IMR-90 (cell line): ENCODE measurements around the gene CDC42BPA. TPM values are rescaled to one million over a fixed set of nuclear protein-coding genes. Genes with fewer than 3 reads are reported as not detected.

Experiments used
- ATAC-seq: fragments of 200-7000 bp; cut with Tn5 transposase; 2 replicates; pipeline ENCODE4 v1.9.1; 2020; ENCODE audit warnings: low read depth, mild to moderate bottlenecking, moderate library complexity
- BruUV-seq: library from RNA; stranded (reverse); fragments of 400-500 nt; replicated peaks from 2 replicates; lab custom pipeline; 2021; lab: Mats Ljungman, UMichigan
- CTCF ChIA-PET: fragments of 300-600 bp; formaldehyde crosslinking; extraction: SDS; loops from one replicate; lab custom pipeline; 2021; ENCODE audit warnings: antibody characterized with exemption; lab: Yijun Ruan, JAX
- POLR2A ChIA-PET: fragments of 300-600 bp; sonication (Branson Sonifier 250); formaldehyde crosslinking; loops from one replicate; lab custom pipeline; 2022; ENCODE audit warnings: antibody characterized with exemption; ENCODE audit not compliant: unreplicated experiment; lab: Charles Lee
- DNase-seq: peaks from one replicate; pipeline ENCODE4 v3.0.0; 2013
- H2AFZ ChIP-seq: replicated peaks from 2 replicates; pipeline ENCODE3; 2013; ENCODE audit warnings: low read length, mild to moderate bottlenecking; ENCODE audit not compliant: poor library complexity
- H2AK5ac ChIP-seq: 2 replicates; pipeline ENCODE4 v1.6.1; 2013; ENCODE audit warnings: low read depth, low read length, inconsistent platforms
- H2AK9ac ChIP-seq: replicated peaks from 2 replicates; pipeline ENCODE3; 2013; ENCODE audit warnings: mild to moderate bottlenecking, low read depth, low read length, moderate library complexity; ENCODE audit not compliant: poor library complexity
- H2BK120ac ChIP-seq: 2 replicates; pipeline ENCODE4 v1.6.1; 2013; ENCODE audit warnings: low read depth, low read length, inconsistent platforms
- H2BK15ac ChIP-seq: 3 replicates; pipeline ENCODE4 v1.6.1; 2013; ENCODE audit warnings: low read depth, low read length, inconsistent platforms
- H2BK20ac ChIP-seq: 2 replicates; pipeline ENCODE4 v1.6.1; 2013; ENCODE audit warnings: low read depth, mild to moderate bottlenecking, inconsistent platforms, low read length, moderate library complexity
- H2BK5ac ChIP-seq: 2 replicates; pipeline ENCODE4 v1.6.1; 2013; ENCODE audit warnings: mild to moderate bottlenecking, low read depth, low read length, inconsistent platforms; ENCODE audit not compliant: poor library complexity, severe bottlenecking
- H3K14ac ChIP-seq: replicated peaks from 2 replicates; pipeline ENCODE4 v1.6.1; 2013; ENCODE audit warnings: low read depth, low read length, inconsistent platforms
- H3K18ac ChIP-seq: 2 replicates; pipeline ENCODE4 v1.6.1; 2013; ENCODE audit warnings: low read depth, low read length, control low read depth
- H3K23ac ChIP-seq: 2 replicates; pipeline ENCODE4 v1.6.1; 2013; ENCODE audit warnings: low read depth, low read length, inconsistent platforms
- H3K27ac ChIP-seq: 2 replicates; pipeline ENCODE4 v1.5.1; 2013; ENCODE audit warnings: mild to moderate bottlenecking, control low read depth, low read length; ENCODE audit not compliant: insufficient read depth
- H3K27me3 ChIP-seq: 2 replicates; pipeline ENCODE4 v1.6.1; 2013; ENCODE audit warnings: low read length; ENCODE audit not compliant: control insufficient read depth, insufficient read depth
- H3K36me3 ChIP-seq: 2 replicates; pipeline ENCODE4 v1.6.1; 2013; ENCODE audit warnings: low read length, mixed read lengths; ENCODE audit not compliant: control insufficient read depth, insufficient read depth
- H3K4ac ChIP-seq: 2 replicates; pipeline ENCODE4 v1.6.1; 2013; ENCODE audit warnings: low read depth, low read length, inconsistent platforms
- H3K4me1 ChIP-seq: 2 replicates; pipeline ENCODE4 v1.6.1; 2013; ENCODE audit warnings: low read length, mixed read lengths; ENCODE audit not compliant: control insufficient read depth, insufficient read depth
- H3K4me2 ChIP-seq: 2 replicates; pipeline ENCODE4 v1.6.1; 2013; ENCODE audit warnings: low read depth, mild to moderate bottlenecking, control low read depth, low read length, moderate library complexity
- H3K4me3 ChIP-seq: 2 replicates; pipeline ENCODE4 v1.5.1; 2013; ENCODE audit warnings: low read depth, mild to moderate bottlenecking, control low read depth, low read length, moderate library complexity; ENCODE audit not compliant: insufficient read depth
- H3K56ac ChIP-seq: 2 replicates; pipeline ENCODE4 v1.6.1; 2013; ENCODE audit warnings: low read length, inconsistent platforms; ENCODE audit not compliant: insufficient read depth; ENCODE audit errors: extremely low read depth
- H3K79me1 ChIP-seq, 2 experiments: 2 replicates each; pipeline ENCODE4 v1.6.1; 2013; ENCODE audit warnings: low read length in 2 of 2, inconsistent platforms in 1 of 2, low read depth in 1 of 2
- H3K9ac ChIP-seq: 2 replicates; pipeline ENCODE4 v1.6.1; 2013; ENCODE audit warnings: low read depth, low read length, control low read depth
- H3K9me1 ChIP-seq: 2 replicates; pipeline ENCODE4 v1.6.1; 2013; ENCODE audit warnings: low read length, inconsistent platforms; ENCODE audit not compliant: insufficient read depth
- H3K9me3 ChIP-seq: 2 replicates; pipeline ENCODE4 v1.6.1; 2013; ENCODE audit warnings: low read length; ENCODE audit not compliant: control insufficient read depth, insufficient read depth
- H4K20me1 ChIP-seq: 2 replicates; pipeline ENCODE4 v1.6.1; 2013; ENCODE audit warnings: low read length, inconsistent platforms; ENCODE audit not compliant: insufficient read depth
- H4K5ac ChIP-seq: 2 replicates; pipeline ENCODE4 v1.6.1; 2013; ENCODE audit warnings: mild to moderate bottlenecking, low read depth, low read length, control low read depth
- H4K8ac ChIP-seq, 2 experiments: 2 replicates each; pipeline ENCODE4 v1.6.1; 2013; ENCODE audit warnings: low read depth in 2 of 2, low read length in 2 of 2, control low read depth in 1 of 2, inconsistent platforms in 1 of 2
- H4K91ac ChIP-seq: 2 replicates; pipeline ENCODE4 v1.6.1; 2013; ENCODE audit warnings: low read depth, low read length, inconsistent platforms; ENCODE audit not compliant: insufficient read depth
- BHLHE40 ChIP-seq: fragments of 150-350 bp; IDR thresholded peaks from 2 replicates; pipeline ENCODE4 v1.6.1; 2016; ENCODE audit warnings: mild to moderate bottlenecking, low read depth, low read length
- CEBPB ChIP-seq: IDR thresholded peaks from 2 replicates; pipeline ENCODE4 v1.6.1; 2012; ENCODE audit warnings: low read depth, low read length, improper control_type of control experiment
- CHD1 ChIP-seq: IDR thresholded peaks from 2 replicates; pipeline ENCODE4 v1.6.1; 2012; ENCODE audit warnings: low read depth, low read length, improper control_type of control experiment
- FOS ChIP-seq: fragments of 150-350 bp; IDR thresholded peaks from 2 replicates; pipeline ENCODE4 v1.6.1; 2016; ENCODE audit warnings: low read depth, low read length
- MAFK ChIP-seq: IDR thresholded peaks from 2 replicates; pipeline ENCODE4 v1.6.1; 2012; ENCODE audit warnings: low read depth, low read length, improper control_type of control experiment
- MAZ ChIP-seq: IDR thresholded peaks from 2 replicates; pipeline ENCODE4 v1.6.1; 2012; ENCODE audit warnings: low read depth, mild to moderate bottlenecking, low read length, improper control_type of control experiment, moderate library complexity, borderline replicate concordance
- MXI1 ChIP-seq: IDR thresholded peaks from 2 replicates; pipeline ENCODE4 v1.6.1; 2012; ENCODE audit warnings: low read depth, mild to moderate bottlenecking, low read length, moderate library complexity, borderline replicate concordance
- NFE2L2 ChIP-seq: fragments of 150-350 bp; IDR thresholded peaks from 2 replicates; pipeline ENCODE4 v1.6.1; 2016; ENCODE audit warnings: low read depth, mild to moderate bottlenecking, low read length
- POLR2A ChIP-seq: IDR thresholded peaks from 2 replicates; pipeline ENCODE4 v1.6.1; 2012; ENCODE audit warnings: mild to moderate bottlenecking, low read depth, low read length
- RAD21 ChIP-seq: IDR thresholded peaks from 2 replicates; pipeline ENCODE4 v1.6.1; 2012; ENCODE audit warnings: low read length, improper control_type of control experiment
- RCOR1 ChIP-seq: IDR thresholded peaks from 2 replicates; pipeline ENCODE4 v1.6.1; 2012; ENCODE audit warnings: mild to moderate bottlenecking, low read length, improper control_type of control experiment; ENCODE audit not compliant: insufficient replicate concordance
- RFX5 ChIP-seq: IDR thresholded peaks from 2 replicates; pipeline ENCODE4 v1.8.0; 2012; ENCODE audit warnings: low read depth, mild to moderate bottlenecking, low read length, moderate library complexity
- SMC3 ChIP-seq: fragments of 150-350 bp; IDR thresholded peaks from 2 replicates; pipeline ENCODE4 v1.6.1; 2016; ENCODE audit warnings: low read depth, mild to moderate bottlenecking, antibody characterized with exemption, low read length, moderate library complexity
- WGBS, 2 experiments: methylation state at CpG; one replicate each; pipeline versions ENCODE4 v1.1.5 to v1.1.7; 2013; ENCODE audit warnings: missing lambda C conversion rate in 2 of 2; ENCODE audit not compliant: insufficient read length in 1 of 2; ENCODE audit errors: extremely low coverage in 2 of 2; 5-methylcytosine and 5-hydroxymethylcytosine counted together
- dilution Hi-C: fragments of 300-500 bp; cut with HindIII; formaldehyde crosslinking; loops from one replicate; pipeline ENCODE4 v1.14.3; 2018; ENCODE audit warnings: low sequenced_read_pairs; ENCODE audit not compliant: unreplicated experiment
- in situ Hi-C: fragments of 300-500 bp; cut with MboI; formaldehyde crosslinking; loops from 3 replicates; pipeline ENCODE4 v1.14.3; 2019; ENCODE audit warnings: low sequenced_read_pairs, inconsistent platforms, mixed read lengths
- intact Hi-C: fragments of 100-400 bp; cut with micrococcal nuclease; formaldehyde crosslinking; loops from 2 replicates; pipeline ENCODE4 v1.10.0; 2022
- polyA plus RNA-seq, 3 experiments: library from polyadenylated mRNA; depleted of rRNA; stranded (reverse); fragments of >200 nt; gene quantifications; 2 replicates each; pipeline ENCODE4 v1.2.3, GENCODE V29; 2012; ENCODE audit warnings: low replicate concordance in 1 of 3
- total RNA-seq: library from RNA; depleted of rRNA; stranded (reverse); fragments of >200 nt; gene quantifications from 2 replicates; pipeline ENCODE4 v1.2.3, GENCODE V29; 2012
- TF ChIP-seq, protein P1 (sequence below): conservative IDR thresholded peaks from 2 replicates; pipeline ENCODE4 v1.5.1; 2012; ENCODE audit warnings: mild to moderate bottlenecking, low read depth, low read length, improper control_type of control experiment
- TF ChIP-seq, protein P2 (sequence below): fragments of 150-350 bp; IDR thresholded peaks from 2 replicates; pipeline ENCODE4 v1.6.1; 2016; ENCODE audit warnings: low read depth, mild to moderate bottlenecking, low read length, moderate library complexity, borderline replicate concordance
- TF ChIP-seq, protein P3 (sequence below): fragments of 150-350 bp; IDR thresholded peaks from 2 replicates; pipeline ENCODE4 v1.6.1; 2017; ENCODE audit warnings: mild to moderate bottlenecking, antibody characterized with exemption, low read length, low read depth

Gene CDC42BPA
- total and polyA plus RNA-seq, 2 of the 4 experiments (the other 2 are of a cell fraction), result 9.4 to 27.8 TPM

DNA sequence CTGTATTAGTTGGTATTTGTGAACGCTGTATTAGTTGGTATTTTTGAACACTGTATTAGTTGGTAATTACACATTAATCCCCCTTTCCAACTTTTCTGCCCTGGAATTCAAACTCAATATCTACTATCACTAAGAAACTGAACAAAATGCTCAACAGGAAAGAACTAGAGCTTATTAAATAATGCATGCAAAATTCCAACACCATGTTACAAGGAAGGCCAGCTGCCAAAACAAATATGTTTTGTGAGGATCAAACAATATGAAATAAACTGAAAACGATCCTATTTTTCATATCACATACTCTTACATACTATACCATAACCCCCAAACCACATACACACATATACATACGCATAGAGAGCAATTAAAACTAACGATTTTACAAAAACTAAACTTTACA lies 104.9 kb downstream of the CDC42BPA start:
- H4K8ac ChIP-seq, result no peak overlapping the region
- H2BK15ac ChIP-seq, result no peak overlapping the region
- H2AK5ac ChIP-seq, result no peak overlapping the region
- no peak overlapping the region for H4K91ac ChIP-seq
- BruUV-seq, result no TSS peak
- no peak overlapping the region for H2AK9ac ChIP-seq
- no peak overlapping the region for H3K14ac ChIP-seq
- H2BK5ac ChIP-seq, result no peak overlapping the region
- H3K9me3 ChIP-seq, result no peaks in the 10 kb centered on the region
- ATAC-seq (no peak), DNase-seq (no peak)
- no peak overlapping the region for H3K4ac ChIP-seq
- no peak overlapping the region for H2BK20ac ChIP-seq
- H3K79me1 ChIP-seq, result peaks cover 7 to 21% of the 10 kb centered on the region in 2 experiments; a peak in 3 of 4 replicates
- ChIA-PET CTCF (no interaction called here), POLR2A (no interaction called here)
- no peaks in the 10 kb centered on the region for H3K27me3 ChIP-seq
- H2BK120ac ChIP-seq, result no peak overlapping the region
- no peak overlapping the region for H3K4me3 ChIP-seq
- dilution Hi-C loops (no loop called here), intact Hi-C loops (loop anchor here (5.0 kb wide), 1 partner anchor 39 kb away; no protein-coding TSS in a partner anchor), in situ Hi-C loops (no loop called here)
- H4K20me1 ChIP-seq, result no peaks in the 10 kb centered on the region; the same call in 1 of the 2 replicates
- WGBS, 2 experiments, result 100% methylated on average over 2 of the region's 4 CpGs; no CpG with 5 or more reads in 1 of the 2 experiments
- H4K5ac ChIP-seq, result no peak overlapping the region
- no peak overlapping the region for H3K56ac ChIP-seq
- no peak overlapping the region for H3K4me2 ChIP-seq
- TF ChIP-seq, protein P1, sequence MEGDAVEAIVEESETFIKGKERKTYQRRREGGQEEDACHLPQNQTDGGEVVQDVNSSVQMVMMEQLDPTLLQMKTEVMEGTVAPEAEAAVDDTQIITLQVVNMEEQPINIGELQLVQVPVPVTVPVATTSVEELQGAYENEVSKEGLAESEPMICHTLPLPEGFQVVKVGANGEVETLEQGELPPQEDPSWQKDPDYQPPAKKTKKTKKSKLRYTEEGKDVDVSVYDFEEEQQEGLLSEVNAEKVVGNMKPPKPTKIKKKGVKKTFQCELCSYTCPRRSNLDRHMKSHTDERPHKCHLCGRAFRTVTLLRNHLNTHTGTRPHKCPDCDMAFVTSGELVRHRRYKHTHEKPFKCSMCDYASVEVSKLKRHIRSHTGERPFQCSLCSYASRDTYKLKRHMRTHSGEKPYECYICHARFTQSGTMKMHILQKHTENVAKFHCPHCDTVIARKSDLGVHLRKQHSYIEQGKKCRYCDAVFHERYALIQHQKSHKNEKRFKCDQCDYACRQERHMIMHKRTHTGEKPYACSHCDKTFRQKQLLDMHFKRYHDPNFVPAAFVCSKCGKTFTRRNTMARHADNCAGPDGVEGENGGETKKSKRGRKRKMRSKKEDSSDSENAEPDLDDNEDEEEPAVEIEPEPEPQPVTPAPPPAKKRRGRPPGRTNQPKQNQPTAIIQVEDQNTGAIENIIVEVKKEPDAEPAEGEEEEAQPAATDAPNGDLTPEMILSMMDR, result no peak
- TF ChIP-seq, protein P2, sequence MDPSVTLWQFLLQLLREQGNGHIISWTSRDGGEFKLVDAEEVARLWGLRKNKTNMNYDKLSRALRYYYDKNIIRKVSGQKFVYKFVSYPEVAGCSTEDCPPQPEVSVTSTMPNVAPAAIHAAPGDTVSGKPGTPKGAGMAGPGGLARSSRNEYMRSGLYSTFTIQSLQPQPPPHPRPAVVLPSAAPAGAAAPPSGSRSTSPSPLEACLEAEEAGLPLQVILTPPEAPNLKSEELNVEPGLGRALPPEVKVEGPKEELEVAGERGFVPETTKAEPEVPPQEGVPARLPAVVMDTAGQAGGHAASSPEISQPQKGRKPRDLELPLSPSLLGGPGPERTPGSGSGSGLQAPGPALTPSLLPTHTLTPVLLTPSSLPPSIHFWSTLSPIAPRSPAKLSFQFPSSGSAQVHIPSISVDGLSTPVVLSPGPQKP, result no peak
- TF ChIP-seq MXI1 (no peak), NFE2L2 (no peak), FOS (no peak), CEBPB (no peak), SMC3 (no peak), POLR2A (no peak), MAZ (no peak), RCOR1 (no peak), RAD21 (no peak), BHLHE40 (no peak), RFX5 (no peak), MAFK (no peak), CHD1 (no peak)
- TF ChIP-seq, protein P3, sequence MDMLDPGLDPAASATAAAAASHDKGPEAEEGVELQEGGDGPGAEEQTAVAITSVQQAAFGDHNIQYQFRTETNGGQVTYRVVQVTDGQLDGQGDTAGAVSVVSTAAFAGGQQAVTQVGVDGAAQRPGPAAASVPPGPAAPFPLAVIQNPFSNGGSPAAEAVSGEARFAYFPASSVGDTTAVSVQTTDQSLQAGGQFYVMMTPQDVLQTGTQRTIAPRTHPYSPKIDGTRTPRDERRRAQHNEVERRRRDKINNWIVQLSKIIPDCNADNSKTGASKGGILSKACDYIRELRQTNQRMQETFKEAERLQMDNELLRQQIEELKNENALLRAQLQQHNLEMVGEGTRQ, result no peak
- peaks cover 1% of the 10 kb centered on the region; the same call in 1 of the 2 replicates for H3K36me3 ChIP-seq
- H3K9ac ChIP-seq, result no peak overlapping the region
- no peak overlapping the region for H3K27ac ChIP-seq
- no peaks in the 10 kb centered on the region for H3K4me1 ChIP-seq
- no peak overlapping the region for H2AFZ ChIP-seq
- H3K18ac ChIP-seq, result no peak overlapping the region
- peaks cover 6% of the 10 kb centered on the region; the same call in 1 of the 2 replicates for H3K9me1 ChIP-seq
- H3K23ac ChIP-seq, result no peak overlapping the region
